LNCaP clone FGC (cell line): ENCODE results near the gene PRAF2.

Experiments used
- DNase-seq: peaks from one replicate; pipeline ENCODE4 v3.0.0-alpha.2; 2011; ENCODE audit warnings: low read depth
- H3K4me3 ChIP-seq: 2 replicates; pipeline ENCODE4 v1.5.1; 2011; ENCODE audit warnings: mild to moderate bottlenecking, low read depth, low read length, control low read depth
- CTCF ChIP-seq: IDR thresholded peaks from 2 replicates; pipeline ENCODE4 v1.5.1; 2012; ENCODE audit warnings: mild to moderate bottlenecking; ENCODE audit not compliant: control insufficient read depth, insufficient read depth; ENCODE audit errors: extremely low read depth

PRAF2 gene

GRCh38 chrX:49039598-49040375 is 34.0 kb downstream of the PRAF2 start:
- no peak for TF ChIP-seq CTCF
- DNase-seq, result no peak
- H3K4me3 ChIP-seq, result no peak overlapping the region

GRCh38 chrX:49037883-49038475 is 35.8 kb downstream of the PRAF2 start:
- no peak overlapping the region for H3K4me3 ChIP-seq
- TF ChIP-seq CTCF, result no peak
- DNase-seq, result no peak

GRCh38 chrX:49030283-49030682 is 43.5 kb downstream of the PRAF2 start:
- no peak overlapping the region for H3K4me3 ChIP-seq
- TF ChIP-seq CTCF, result no peak
- DNase-seq, result no peak

GRCh38 chrX:49029876-49030275 is 43.9 kb downstream of the PRAF2 start:
- DNase-seq, result no peak
- no peak overlapping the region for H3K4me3 ChIP-seq
- no peak for TF ChIP-seq CTCF
